IMR-90 (cell line): ENCODE data around the gene CCDC63. TPM values are rescaled to one million over a fixed set of nuclear protein-coding genes. Genes with fewer than 3 reads are reported as not detected.

Experiments used
- ATAC-seq: fragments of 200-7000 bp; cut with Tn5 transposase; 2 replicates; pipeline ENCODE4 v1.9.1; 2020; ENCODE audit warnings: low read depth, mild to moderate bottlenecking, moderate library complexity
- BruUV-seq: library from RNA; stranded (reverse); fragments of 400-500 nt; replicated peaks from 2 replicates; lab custom pipeline; 2021; lab: Mats Ljungman, UMichigan
- CTCF ChIA-PET: fragments of 300-600 bp; formaldehyde crosslinking; extraction: SDS; loops from one replicate; lab custom pipeline; 2021; ENCODE audit warnings: antibody characterized with exemption; lab: Yijun Ruan, JAX
- POLR2A ChIA-PET: fragments of 300-600 bp; sonication (Branson Sonifier 250); formaldehyde crosslinking; loops from one replicate; lab custom pipeline; 2022; ENCODE audit warnings: antibody characterized with exemption; ENCODE audit not compliant: unreplicated experiment; lab: Charles Lee
- DNase-seq: peaks from one replicate; pipeline ENCODE4 v3.0.0; 2013
- H2AFZ ChIP-seq: replicated peaks from 2 replicates; pipeline ENCODE3; 2013; ENCODE audit warnings: low read length, mild to moderate bottlenecking; ENCODE audit not compliant: poor library complexity
- H2AK5ac ChIP-seq: 2 replicates; pipeline ENCODE4 v1.6.1; 2013; ENCODE audit warnings: low read depth, low read length, inconsistent platforms
- H2AK9ac ChIP-seq: replicated peaks from 2 replicates; pipeline ENCODE3; 2013; ENCODE audit warnings: mild to moderate bottlenecking, low read depth, low read length, moderate library complexity; ENCODE audit not compliant: poor library complexity
- H2BK120ac ChIP-seq: 2 replicates; pipeline ENCODE4 v1.6.1; 2013; ENCODE audit warnings: low read depth, low read length, inconsistent platforms
- H2BK15ac ChIP-seq: 3 replicates; pipeline ENCODE4 v1.6.1; 2013; ENCODE audit warnings: low read depth, low read length, inconsistent platforms
- H2BK20ac ChIP-seq: 2 replicates; pipeline ENCODE4 v1.6.1; 2013; ENCODE audit warnings: low read depth, mild to moderate bottlenecking, inconsistent platforms, low read length, moderate library complexity
- H2BK5ac ChIP-seq: 2 replicates; pipeline ENCODE4 v1.6.1; 2013; ENCODE audit warnings: mild to moderate bottlenecking, low read depth, low read length, inconsistent platforms; ENCODE audit not compliant: poor library complexity, severe bottlenecking
- H3K14ac ChIP-seq: replicated peaks from 2 replicates; pipeline ENCODE4 v1.6.1; 2013; ENCODE audit warnings: low read depth, low read length, inconsistent platforms
- H3K18ac ChIP-seq: 2 replicates; pipeline ENCODE4 v1.6.1; 2013; ENCODE audit warnings: low read depth, low read length, control low read depth
- H3K23ac ChIP-seq: 2 replicates; pipeline ENCODE4 v1.6.1; 2013; ENCODE audit warnings: low read depth, low read length, inconsistent platforms
- H3K27ac ChIP-seq: 2 replicates; pipeline ENCODE4 v1.5.1; 2013; ENCODE audit warnings: mild to moderate bottlenecking, control low read depth, low read length; ENCODE audit not compliant: insufficient read depth
- H3K27me3 ChIP-seq: 2 replicates; pipeline ENCODE4 v1.6.1; 2013; ENCODE audit warnings: low read length; ENCODE audit not compliant: control insufficient read depth, insufficient read depth
- H3K36me3 ChIP-seq: 2 replicates; pipeline ENCODE4 v1.6.1; 2013; ENCODE audit warnings: low read length, mixed read lengths; ENCODE audit not compliant: control insufficient read depth, insufficient read depth
- H3K4ac ChIP-seq: 2 replicates; pipeline ENCODE4 v1.6.1; 2013; ENCODE audit warnings: low read depth, low read length, inconsistent platforms
- H3K4me1 ChIP-seq: 2 replicates; pipeline ENCODE4 v1.6.1; 2013; ENCODE audit warnings: low read length, mixed read lengths; ENCODE audit not compliant: control insufficient read depth, insufficient read depth
- H3K4me2 ChIP-seq: 2 replicates; pipeline ENCODE4 v1.6.1; 2013; ENCODE audit warnings: low read depth, mild to moderate bottlenecking, control low read depth, low read length, moderate library complexity
- H3K4me3 ChIP-seq: 2 replicates; pipeline ENCODE4 v1.5.1; 2013; ENCODE audit warnings: low read depth, mild to moderate bottlenecking, control low read depth, low read length, moderate library complexity; ENCODE audit not compliant: insufficient read depth
- H3K56ac ChIP-seq: 2 replicates; pipeline ENCODE4 v1.6.1; 2013; ENCODE audit warnings: low read length, inconsistent platforms; ENCODE audit not compliant: insufficient read depth; ENCODE audit errors: extremely low read depth
- H3K79me1 ChIP-seq, 2 experiments: 2 replicates each; pipeline ENCODE4 v1.6.1; 2013; ENCODE audit warnings: low read length in 2 of 2, inconsistent platforms in 1 of 2, low read depth in 1 of 2
- H3K9ac ChIP-seq: 2 replicates; pipeline ENCODE4 v1.6.1; 2013; ENCODE audit warnings: low read depth, low read length, control low read depth
- H3K9me1 ChIP-seq: 2 replicates; pipeline ENCODE4 v1.6.1; 2013; ENCODE audit warnings: low read length, inconsistent platforms; ENCODE audit not compliant: insufficient read depth
- H3K9me3 ChIP-seq: 2 replicates; pipeline ENCODE4 v1.6.1; 2013; ENCODE audit warnings: low read length; ENCODE audit not compliant: control insufficient read depth, insufficient read depth
- H4K20me1 ChIP-seq: 2 replicates; pipeline ENCODE4 v1.6.1; 2013; ENCODE audit warnings: low read length, inconsistent platforms; ENCODE audit not compliant: insufficient read depth
- H4K5ac ChIP-seq: 2 replicates; pipeline ENCODE4 v1.6.1; 2013; ENCODE audit warnings: mild to moderate bottlenecking, low read depth, low read length, control low read depth
- H4K8ac ChIP-seq, 2 experiments: 2 replicates each; pipeline ENCODE4 v1.6.1; 2013; ENCODE audit warnings: low read depth in 2 of 2, low read length in 2 of 2, control low read depth in 1 of 2, inconsistent platforms in 1 of 2
- H4K91ac ChIP-seq: 2 replicates; pipeline ENCODE4 v1.6.1; 2013; ENCODE audit warnings: low read depth, low read length, inconsistent platforms; ENCODE audit not compliant: insufficient read depth
- BHLHE40 ChIP-seq: fragments of 150-350 bp; IDR thresholded peaks from 2 replicates; pipeline ENCODE4 v1.6.1; 2016; ENCODE audit warnings: mild to moderate bottlenecking, low read depth, low read length
- FOS ChIP-seq: fragments of 150-350 bp; IDR thresholded peaks from 2 replicates; pipeline ENCODE4 v1.6.1; 2016; ENCODE audit warnings: low read depth, low read length
- MAZ ChIP-seq: IDR thresholded peaks from 2 replicates; pipeline ENCODE4 v1.6.1; 2012; ENCODE audit warnings: low read depth, mild to moderate bottlenecking, low read length, improper control_type of control experiment, moderate library complexity, borderline replicate concordance
- NFE2L2 ChIP-seq: fragments of 150-350 bp; IDR thresholded peaks from 2 replicates; pipeline ENCODE4 v1.6.1; 2016; ENCODE audit warnings: low read depth, mild to moderate bottlenecking, low read length
- POLR2A ChIP-seq: IDR thresholded peaks from 2 replicates; pipeline ENCODE4 v1.6.1; 2012; ENCODE audit warnings: mild to moderate bottlenecking, low read depth, low read length
- RAD21 ChIP-seq: IDR thresholded peaks from 2 replicates; pipeline ENCODE4 v1.6.1; 2012; ENCODE audit warnings: low read length, improper control_type of control experiment
- RFX5 ChIP-seq: IDR thresholded peaks from 2 replicates; pipeline ENCODE4 v1.8.0; 2012; ENCODE audit warnings: low read depth, mild to moderate bottlenecking, low read length, moderate library complexity
- SMC3 ChIP-seq: fragments of 150-350 bp; IDR thresholded peaks from 2 replicates; pipeline ENCODE4 v1.6.1; 2016; ENCODE audit warnings: low read depth, mild to moderate bottlenecking, antibody characterized with exemption, low read length, moderate library complexity
- WGBS, 2 experiments: methylation state at CpG; one replicate each; pipeline versions ENCODE4 v1.1.5 to v1.1.7; 2013; ENCODE audit warnings: missing lambda C conversion rate in 2 of 2; ENCODE audit not compliant: insufficient read length in 1 of 2; ENCODE audit errors: extremely low coverage in 2 of 2; 5-methylcytosine and 5-hydroxymethylcytosine counted together
- dilution Hi-C: fragments of 300-500 bp; cut with HindIII; formaldehyde crosslinking; loops from one replicate; pipeline ENCODE4 v1.14.3; 2018; ENCODE audit warnings: low sequenced_read_pairs; ENCODE audit not compliant: unreplicated experiment
- in situ Hi-C: fragments of 300-500 bp; cut with MboI; formaldehyde crosslinking; loops from 3 replicates; pipeline ENCODE4 v1.14.3; 2019; ENCODE audit warnings: low sequenced_read_pairs, inconsistent platforms, mixed read lengths
- intact Hi-C: fragments of 100-400 bp; cut with micrococcal nuclease; formaldehyde crosslinking; loops from 2 replicates; pipeline ENCODE4 v1.10.0; 2022
- polyA plus RNA-seq, 3 experiments: library from polyadenylated mRNA; depleted of rRNA; stranded (reverse); fragments of >200 nt; gene quantifications; 2 replicates each; pipeline ENCODE4 v1.2.3, GENCODE V29; 2012; ENCODE audit warnings: low replicate concordance in 1 of 3
- total RNA-seq: library from RNA; depleted of rRNA; stranded (reverse); fragments of >200 nt; gene quantifications from 2 replicates; pipeline ENCODE4 v1.2.3, GENCODE V29; 2012
- TF ChIP-seq, protein P1 (sequence below): fragments of 150-350 bp; IDR thresholded peaks from 2 replicates; pipeline ENCODE4 v1.6.1; 2017; ENCODE audit warnings: mild to moderate bottlenecking, antibody characterized with exemption, low read length, low read depth
- TF ChIP-seq, protein P2 (sequence below): conservative IDR thresholded peaks from 2 replicates; pipeline ENCODE4 v1.5.1; 2012; ENCODE audit warnings: mild to moderate bottlenecking, low read depth, low read length, improper control_type of control experiment

The CCDC63 gene
- total and polyA plus RNA-seq, 2 of the 4 experiments (the other 2 are of a cell fraction) = not detected

DNA sequence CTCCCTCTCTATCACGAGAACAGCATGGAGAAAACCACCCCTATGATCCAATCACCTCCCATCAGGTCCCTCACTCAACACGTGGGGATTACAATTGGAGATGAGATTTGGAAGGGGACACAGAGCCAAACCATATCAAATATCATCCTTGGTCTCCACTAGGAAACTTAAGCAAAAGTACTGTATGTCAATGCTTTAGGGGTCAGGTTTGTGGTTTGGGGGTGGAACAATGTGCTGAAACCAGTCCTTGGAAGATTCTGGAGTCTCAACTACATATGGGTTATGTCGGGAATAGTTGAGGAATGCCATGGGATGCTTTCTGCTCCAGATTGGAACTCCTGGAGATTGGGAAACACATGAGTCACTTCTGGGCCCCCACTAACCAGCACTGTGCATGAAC, 48.3 kb upstream of the CCDC63 start:
- Histone ChIP-seq H3K4me2 (no peak overlapping the region), H4K5ac (no peak overlapping the region), H2BK20ac (no peak overlapping the region), H2BK5ac (no peak overlapping the region), H3K4me1 (no peaks in the 10 kb centered on the region), H2AK9ac (no peak overlapping the region), H3K23ac (no peak overlapping the region), H3K4me3 (no peak overlapping the region), H3K18ac (no peak overlapping the region), H3K36me3 (no peaks in the 10 kb centered on the region), H3K79me1 (no peaks in the 10 kb centered on the region), H3K9ac (no peak overlapping the region), H2AFZ (no peak overlapping the region), H3K4ac (no peak overlapping the region), H3K27me3 (no peaks in the 10 kb centered on the region), H2BK15ac (no peak overlapping the region), H3K14ac (no peak overlapping the region), H4K20me1 (no peaks in the 10 kb centered on the region), H4K91ac (no peak overlapping the region), H3K56ac (no peak overlapping the region), H3K9me1 (no peaks in the 10 kb centered on the region), H2AK5ac (no peak overlapping the region), H3K27ac (no peak overlapping the region), H3K9me3 (peaks cover 2% of the 10 kb centered on the region; the same call in 1 of the 2 replicates), H2BK120ac (no peak overlapping the region), H4K8ac (no peak overlapping the region)
- intact Hi-C loops = no loop called here
- DNase-seq = no peak
- ChIA-PET CTCF (no interaction called here), POLR2A (no interaction called here)
- TF ChIP-seq NFE2L2 (no peak), BHLHE40 (no peak), RFX5 (no peak), RAD21 (no peak), SMC3 (no peak), FOS (no peak), POLR2A (no peak), MAZ (no peak)
- TF ChIP-seq, protein P1, sequence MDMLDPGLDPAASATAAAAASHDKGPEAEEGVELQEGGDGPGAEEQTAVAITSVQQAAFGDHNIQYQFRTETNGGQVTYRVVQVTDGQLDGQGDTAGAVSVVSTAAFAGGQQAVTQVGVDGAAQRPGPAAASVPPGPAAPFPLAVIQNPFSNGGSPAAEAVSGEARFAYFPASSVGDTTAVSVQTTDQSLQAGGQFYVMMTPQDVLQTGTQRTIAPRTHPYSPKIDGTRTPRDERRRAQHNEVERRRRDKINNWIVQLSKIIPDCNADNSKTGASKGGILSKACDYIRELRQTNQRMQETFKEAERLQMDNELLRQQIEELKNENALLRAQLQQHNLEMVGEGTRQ = no peak
- TF ChIP-seq, protein P2, sequence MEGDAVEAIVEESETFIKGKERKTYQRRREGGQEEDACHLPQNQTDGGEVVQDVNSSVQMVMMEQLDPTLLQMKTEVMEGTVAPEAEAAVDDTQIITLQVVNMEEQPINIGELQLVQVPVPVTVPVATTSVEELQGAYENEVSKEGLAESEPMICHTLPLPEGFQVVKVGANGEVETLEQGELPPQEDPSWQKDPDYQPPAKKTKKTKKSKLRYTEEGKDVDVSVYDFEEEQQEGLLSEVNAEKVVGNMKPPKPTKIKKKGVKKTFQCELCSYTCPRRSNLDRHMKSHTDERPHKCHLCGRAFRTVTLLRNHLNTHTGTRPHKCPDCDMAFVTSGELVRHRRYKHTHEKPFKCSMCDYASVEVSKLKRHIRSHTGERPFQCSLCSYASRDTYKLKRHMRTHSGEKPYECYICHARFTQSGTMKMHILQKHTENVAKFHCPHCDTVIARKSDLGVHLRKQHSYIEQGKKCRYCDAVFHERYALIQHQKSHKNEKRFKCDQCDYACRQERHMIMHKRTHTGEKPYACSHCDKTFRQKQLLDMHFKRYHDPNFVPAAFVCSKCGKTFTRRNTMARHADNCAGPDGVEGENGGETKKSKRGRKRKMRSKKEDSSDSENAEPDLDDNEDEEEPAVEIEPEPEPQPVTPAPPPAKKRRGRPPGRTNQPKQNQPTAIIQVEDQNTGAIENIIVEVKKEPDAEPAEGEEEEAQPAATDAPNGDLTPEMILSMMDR = no peak
- WGBS, 2 experiments = no CpG with 5 or more reads among the region's 3 CpGs
- no TSS peak for BruUV-seq
- dilution Hi-C loops = no loop called here
- in situ Hi-C loops = no loop called here
- ATAC-seq = no peak
